Fibroblast of lung (primary cell): ENCODE measurements around the gene IFI16.

Source experiments
- EZH2 ChIP-seq: IDR thresholded peaks from 2 replicates; pipeline ENCODE4 v1.5.1; 2012; ENCODE audit warnings: low read length, control low read depth, mild to moderate bottlenecking; ENCODE audit errors: missing control alignments
- TF ChIP-seq, protein P1 (sequence below), 2 donors: IDR thresholded peaks in 1 of 2; conservative IDR thresholded peaks in 1 of 2; 1 replicate in 1 of 2; 2 replicates in 1 of 2; pipeline ENCODE4 v1.5.1; 2011 to 2012; ENCODE audit warnings: low read length in 2 of 2, control low read depth in 1 of 2, inconsistent platforms in 1 of 2, low read depth in 1 of 2, mild to moderate bottlenecking in 1 of 2

DNA sequence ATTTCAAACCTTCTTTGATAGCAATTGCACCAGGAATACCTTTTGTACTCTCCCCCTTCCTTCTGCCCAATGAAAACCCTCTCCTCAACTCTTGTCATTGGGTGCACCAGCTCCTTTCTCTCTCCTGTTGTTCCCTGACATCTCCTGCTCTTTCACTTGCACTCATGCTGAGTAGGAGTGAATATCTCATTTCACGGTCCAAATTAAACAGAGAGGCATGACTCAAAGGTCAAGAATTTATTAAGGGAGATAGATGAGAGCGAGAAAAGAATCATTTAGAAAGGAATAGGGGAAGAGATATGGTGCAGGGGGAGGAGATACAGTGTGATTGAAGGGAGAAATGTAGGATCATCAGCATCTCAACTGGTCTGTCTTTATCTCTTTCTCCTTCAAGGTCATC is 44.7 kb downstream of the IFI16 start:
- TF ChIP-seq, protein P1, sequence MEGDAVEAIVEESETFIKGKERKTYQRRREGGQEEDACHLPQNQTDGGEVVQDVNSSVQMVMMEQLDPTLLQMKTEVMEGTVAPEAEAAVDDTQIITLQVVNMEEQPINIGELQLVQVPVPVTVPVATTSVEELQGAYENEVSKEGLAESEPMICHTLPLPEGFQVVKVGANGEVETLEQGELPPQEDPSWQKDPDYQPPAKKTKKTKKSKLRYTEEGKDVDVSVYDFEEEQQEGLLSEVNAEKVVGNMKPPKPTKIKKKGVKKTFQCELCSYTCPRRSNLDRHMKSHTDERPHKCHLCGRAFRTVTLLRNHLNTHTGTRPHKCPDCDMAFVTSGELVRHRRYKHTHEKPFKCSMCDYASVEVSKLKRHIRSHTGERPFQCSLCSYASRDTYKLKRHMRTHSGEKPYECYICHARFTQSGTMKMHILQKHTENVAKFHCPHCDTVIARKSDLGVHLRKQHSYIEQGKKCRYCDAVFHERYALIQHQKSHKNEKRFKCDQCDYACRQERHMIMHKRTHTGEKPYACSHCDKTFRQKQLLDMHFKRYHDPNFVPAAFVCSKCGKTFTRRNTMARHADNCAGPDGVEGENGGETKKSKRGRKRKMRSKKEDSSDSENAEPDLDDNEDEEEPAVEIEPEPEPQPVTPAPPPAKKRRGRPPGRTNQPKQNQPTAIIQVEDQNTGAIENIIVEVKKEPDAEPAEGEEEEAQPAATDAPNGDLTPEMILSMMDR (conservative IDR thresholded peaks at IDR 0.05 in 1 of 2, IDR thresholded peaks at IDR 0.05 in 1 of 2; ENCODE audit: low read depth in 1 of 2, low read length in 2 of 2), result no peak
- TF ChIP-seq EZH2, result no peak
